IMR-90 (cell line): ENCODE results near the gene ITPKB. TPM values are rescaled to one million over a fixed set of nuclear protein-coding genes. Genes with fewer than 3 reads are reported as not detected.

ENCODE experiments used
- ATAC-seq: fragments of 200-7000 bp; cut with Tn5 transposase; 2 replicates; pipeline ENCODE4 v1.9.1; 2020; ENCODE audit warnings: low read depth, mild to moderate bottlenecking, moderate library complexity
- BruUV-seq: library from RNA; stranded (reverse); fragments of 400-500 nt; replicated peaks from 2 replicates; lab custom pipeline; 2021; lab: Mats Ljungman, UMichigan
- CTCF ChIA-PET: fragments of 300-600 bp; formaldehyde crosslinking; extraction: SDS; loops from one replicate; lab custom pipeline; 2021; ENCODE audit warnings: antibody characterized with exemption; lab: Yijun Ruan, JAX
- POLR2A ChIA-PET: fragments of 300-600 bp; sonication (Branson Sonifier 250); formaldehyde crosslinking; loops from one replicate; lab custom pipeline; 2022; ENCODE audit warnings: antibody characterized with exemption; ENCODE audit not compliant: unreplicated experiment; lab: Charles Lee
- DNase-seq: peaks from one replicate; pipeline ENCODE4 v3.0.0; 2013
- H2AFZ ChIP-seq: replicated peaks from 2 replicates; pipeline ENCODE3; 2013; ENCODE audit warnings: low read length, mild to moderate bottlenecking; ENCODE audit not compliant: poor library complexity
- H2AK5ac ChIP-seq: 2 replicates; pipeline ENCODE4 v1.6.1; 2013; ENCODE audit warnings: low read depth, low read length, inconsistent platforms
- H2AK9ac ChIP-seq: replicated peaks from 2 replicates; pipeline ENCODE3; 2013; ENCODE audit warnings: mild to moderate bottlenecking, low read depth, low read length, moderate library complexity; ENCODE audit not compliant: poor library complexity
- H2BK120ac ChIP-seq: 2 replicates; pipeline ENCODE4 v1.6.1; 2013; ENCODE audit warnings: low read depth, low read length, inconsistent platforms
- H2BK15ac ChIP-seq: 3 replicates; pipeline ENCODE4 v1.6.1; 2013; ENCODE audit warnings: low read depth, low read length, inconsistent platforms
- H2BK20ac ChIP-seq: 2 replicates; pipeline ENCODE4 v1.6.1; 2013; ENCODE audit warnings: low read depth, mild to moderate bottlenecking, inconsistent platforms, low read length, moderate library complexity
- H2BK5ac ChIP-seq: 2 replicates; pipeline ENCODE4 v1.6.1; 2013; ENCODE audit warnings: mild to moderate bottlenecking, low read depth, low read length, inconsistent platforms; ENCODE audit not compliant: poor library complexity, severe bottlenecking
- H3K14ac ChIP-seq: replicated peaks from 2 replicates; pipeline ENCODE4 v1.6.1; 2013; ENCODE audit warnings: low read depth, low read length, inconsistent platforms
- H3K18ac ChIP-seq: 2 replicates; pipeline ENCODE4 v1.6.1; 2013; ENCODE audit warnings: low read depth, low read length, control low read depth
- H3K23ac ChIP-seq: 2 replicates; pipeline ENCODE4 v1.6.1; 2013; ENCODE audit warnings: low read depth, low read length, inconsistent platforms
- H3K27ac ChIP-seq: 2 replicates; pipeline ENCODE4 v1.5.1; 2013; ENCODE audit warnings: mild to moderate bottlenecking, control low read depth, low read length; ENCODE audit not compliant: insufficient read depth
- H3K27me3 ChIP-seq: 2 replicates; pipeline ENCODE4 v1.6.1; 2013; ENCODE audit warnings: low read length; ENCODE audit not compliant: control insufficient read depth, insufficient read depth
- H3K36me3 ChIP-seq: 2 replicates; pipeline ENCODE4 v1.6.1; 2013; ENCODE audit warnings: low read length, mixed read lengths; ENCODE audit not compliant: control insufficient read depth, insufficient read depth
- H3K4ac ChIP-seq: 2 replicates; pipeline ENCODE4 v1.6.1; 2013; ENCODE audit warnings: low read depth, low read length, inconsistent platforms
- H3K4me1 ChIP-seq: 2 replicates; pipeline ENCODE4 v1.6.1; 2013; ENCODE audit warnings: low read length, mixed read lengths; ENCODE audit not compliant: control insufficient read depth, insufficient read depth
- H3K4me2 ChIP-seq: 2 replicates; pipeline ENCODE4 v1.6.1; 2013; ENCODE audit warnings: low read depth, mild to moderate bottlenecking, control low read depth, low read length, moderate library complexity
- H3K4me3 ChIP-seq: 2 replicates; pipeline ENCODE4 v1.5.1; 2013; ENCODE audit warnings: low read depth, mild to moderate bottlenecking, control low read depth, low read length, moderate library complexity; ENCODE audit not compliant: insufficient read depth
- H3K56ac ChIP-seq: 2 replicates; pipeline ENCODE4 v1.6.1; 2013; ENCODE audit warnings: low read length, inconsistent platforms; ENCODE audit not compliant: insufficient read depth; ENCODE audit errors: extremely low read depth
- H3K79me1 ChIP-seq, 2 experiments: 2 replicates each; pipeline ENCODE4 v1.6.1; 2013; ENCODE audit warnings: low read length in 2 of 2, inconsistent platforms in 1 of 2, low read depth in 1 of 2
- H3K9ac ChIP-seq: 2 replicates; pipeline ENCODE4 v1.6.1; 2013; ENCODE audit warnings: low read depth, low read length, control low read depth
- H3K9me1 ChIP-seq: 2 replicates; pipeline ENCODE4 v1.6.1; 2013; ENCODE audit warnings: low read length, inconsistent platforms; ENCODE audit not compliant: insufficient read depth
- H3K9me3 ChIP-seq: 2 replicates; pipeline ENCODE4 v1.6.1; 2013; ENCODE audit warnings: low read length; ENCODE audit not compliant: control insufficient read depth, insufficient read depth
- H4K20me1 ChIP-seq: 2 replicates; pipeline ENCODE4 v1.6.1; 2013; ENCODE audit warnings: low read length, inconsistent platforms; ENCODE audit not compliant: insufficient read depth
- H4K5ac ChIP-seq: 2 replicates; pipeline ENCODE4 v1.6.1; 2013; ENCODE audit warnings: mild to moderate bottlenecking, low read depth, low read length, control low read depth
- H4K8ac ChIP-seq, 2 experiments: 2 replicates each; pipeline ENCODE4 v1.6.1; 2013; ENCODE audit warnings: low read depth in 2 of 2, low read length in 2 of 2, control low read depth in 1 of 2, inconsistent platforms in 1 of 2
- H4K91ac ChIP-seq: 2 replicates; pipeline ENCODE4 v1.6.1; 2013; ENCODE audit warnings: low read depth, low read length, inconsistent platforms; ENCODE audit not compliant: insufficient read depth
- CEBPB ChIP-seq: IDR thresholded peaks from 2 replicates; pipeline ENCODE4 v1.6.1; 2012; ENCODE audit warnings: low read depth, low read length, improper control_type of control experiment
- FOS ChIP-seq: fragments of 150-350 bp; IDR thresholded peaks from 2 replicates; pipeline ENCODE4 v1.6.1; 2016; ENCODE audit warnings: low read depth, low read length
- RFX5 ChIP-seq: IDR thresholded peaks from 2 replicates; pipeline ENCODE4 v1.8.0; 2012; ENCODE audit warnings: low read depth, mild to moderate bottlenecking, low read length, moderate library complexity
- WGBS, 2 experiments: methylation state at CpG; one replicate each; pipeline versions ENCODE4 v1.1.5 to v1.1.7; 2013; ENCODE audit warnings: missing lambda C conversion rate in 2 of 2; ENCODE audit not compliant: insufficient read length in 1 of 2; ENCODE audit errors: extremely low coverage in 2 of 2; 5-methylcytosine and 5-hydroxymethylcytosine counted together
- dilution Hi-C: fragments of 300-500 bp; cut with HindIII; formaldehyde crosslinking; loops from one replicate; pipeline ENCODE4 v1.14.3; 2018; ENCODE audit warnings: low sequenced_read_pairs; ENCODE audit not compliant: unreplicated experiment
- in situ Hi-C: fragments of 300-500 bp; cut with MboI; formaldehyde crosslinking; loops from 3 replicates; pipeline ENCODE4 v1.14.3; 2019; ENCODE audit warnings: low sequenced_read_pairs, inconsistent platforms, mixed read lengths
- intact Hi-C: fragments of 100-400 bp; cut with micrococcal nuclease; formaldehyde crosslinking; loops from 2 replicates; pipeline ENCODE4 v1.10.0; 2022
- polyA plus RNA-seq, 3 experiments: library from polyadenylated mRNA; depleted of rRNA; stranded (reverse); fragments of >200 nt; gene quantifications; 2 replicates each; pipeline ENCODE4 v1.2.3, GENCODE V29; 2012; ENCODE audit warnings: low replicate concordance in 1 of 3
- total RNA-seq: library from RNA; depleted of rRNA; stranded (reverse); fragments of >200 nt; gene quantifications from 2 replicates; pipeline ENCODE4 v1.2.3, GENCODE V29; 2012
- TF ChIP-seq, protein P1 (sequence below): fragments of 150-350 bp; IDR thresholded peaks from 2 replicates; pipeline ENCODE4 v1.6.1; 2017; ENCODE audit warnings: mild to moderate bottlenecking, antibody characterized with exemption, low read length, low read depth

The ITPKB gene
- total and polyA plus RNA-seq, 2 of the 4 experiments (the other 2 are of a cell fraction) = 0.72 to 1.4 TPM

DNA sequence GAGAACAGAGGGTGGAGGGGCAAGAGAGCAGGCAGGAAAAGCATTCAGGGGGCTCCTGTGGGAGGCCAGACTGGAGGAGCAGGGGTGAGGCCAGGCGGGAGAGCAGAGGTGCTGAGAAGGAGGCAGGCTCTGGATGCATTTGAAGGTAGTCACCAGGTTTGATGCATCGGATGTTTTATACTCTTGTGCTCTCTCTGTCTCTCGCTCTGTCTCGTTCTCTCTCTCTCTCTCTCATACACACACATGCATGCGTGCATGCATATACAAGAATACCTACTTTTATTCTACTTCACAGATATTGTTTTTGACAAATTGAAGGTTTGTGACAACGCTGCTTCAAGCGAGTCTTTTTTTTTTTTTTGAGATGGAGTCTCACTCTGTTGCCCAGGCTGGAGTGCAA, 15.0 kb upstream of the ITPKB start:
- ATAC-seq (no peak), DNase-seq (no peak)
- Histone ChIP-seq H2AFZ (no peak overlapping the region), H3K18ac (no peak overlapping the region), H2BK20ac (no peak overlapping the region), H3K27me3 (peaks cover 13% of the 10 kb centered on the region), H3K23ac (no peak overlapping the region), H3K4me1 (no peaks in the 10 kb centered on the region), H3K4ac (no peak overlapping the region), H3K9me1 (no peaks in the 10 kb centered on the region), H2BK5ac (no peak overlapping the region), H3K56ac (no peak overlapping the region), H3K27ac (no peak overlapping the region), H3K4me2 (no peak overlapping the region), H2AK5ac (no peak overlapping the region), H4K20me1 (no peaks in the 10 kb centered on the region), H2BK120ac (no peak overlapping the region), H2BK15ac (no peak overlapping the region), H2AK9ac (no peak overlapping the region), H4K8ac (no peak overlapping the region), H3K9ac (no peak overlapping the region), H3K36me3 (no peaks in the 10 kb centered on the region), H3K14ac (no peak overlapping the region), H3K9me3 (no peaks in the 10 kb centered on the region), H3K4me3 (no peak overlapping the region), H4K91ac (no peak overlapping the region), H3K79me1 (no peaks in the 10 kb centered on the region), H4K5ac (no peak overlapping the region)
- no CpG with 5 or more reads among the region's 7 CpGs for WGBS, 2 experiments
- ChIA-PET POLR2A (no interaction called here), CTCF (no interaction called here)
- intact Hi-C loops = no loop called here
- BruUV-seq = no TSS peak
- dilution Hi-C loops = no loop called here
- TF ChIP-seq CEBPB (no peak), RFX5 (no peak), FOS (no peak)
- TF ChIP-seq, protein P1, sequence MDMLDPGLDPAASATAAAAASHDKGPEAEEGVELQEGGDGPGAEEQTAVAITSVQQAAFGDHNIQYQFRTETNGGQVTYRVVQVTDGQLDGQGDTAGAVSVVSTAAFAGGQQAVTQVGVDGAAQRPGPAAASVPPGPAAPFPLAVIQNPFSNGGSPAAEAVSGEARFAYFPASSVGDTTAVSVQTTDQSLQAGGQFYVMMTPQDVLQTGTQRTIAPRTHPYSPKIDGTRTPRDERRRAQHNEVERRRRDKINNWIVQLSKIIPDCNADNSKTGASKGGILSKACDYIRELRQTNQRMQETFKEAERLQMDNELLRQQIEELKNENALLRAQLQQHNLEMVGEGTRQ = no peak
- in situ Hi-C loops = no loop called here
